ENCODE data around the gene KEAP1.

DNA sequence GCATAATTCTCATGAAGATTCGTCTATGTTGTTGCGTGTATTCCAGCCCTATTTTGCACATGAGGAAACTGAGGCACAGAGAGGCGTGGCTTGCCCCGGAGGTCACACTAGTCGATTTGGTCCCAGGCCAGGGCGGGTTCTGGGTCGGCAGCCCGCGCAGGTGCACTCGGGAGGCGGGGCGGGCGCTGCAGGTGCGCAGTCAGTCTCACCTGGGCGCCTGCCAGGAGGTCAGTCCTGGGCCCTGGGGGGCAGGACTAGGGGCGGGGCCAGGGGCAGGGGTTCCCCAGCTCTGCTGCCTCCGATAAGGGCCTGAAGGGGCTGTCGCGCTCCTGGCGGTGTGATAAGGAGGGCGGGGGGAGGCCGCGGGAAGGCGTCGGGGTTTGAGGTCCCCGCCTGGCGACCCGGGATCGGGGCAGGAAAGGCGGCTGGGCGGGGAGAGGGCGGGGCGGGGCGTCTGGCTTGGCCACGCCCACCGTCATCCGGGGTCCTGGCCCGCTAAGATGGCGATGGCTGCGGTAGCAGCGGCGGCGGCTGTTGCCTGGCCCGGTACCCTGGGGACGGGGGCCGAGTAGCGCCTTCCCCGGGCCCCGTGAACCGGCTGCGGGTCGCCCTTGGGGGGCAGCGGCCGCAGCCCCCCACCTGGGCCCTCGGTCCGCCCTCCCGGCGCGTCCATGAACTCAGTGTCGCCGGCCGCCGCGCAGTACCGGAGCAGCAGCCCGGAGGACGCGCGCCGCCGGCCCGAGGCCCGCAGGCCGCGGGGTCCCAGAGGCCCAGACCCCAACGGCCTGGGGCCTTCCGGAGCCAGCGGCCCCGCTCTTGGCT lies 40.5 kb upstream of the KEAP1 start, which contains the start of gene ATG4D:
- peak; percentile 73 to 90 for TF ChIP-seq POLR2A (IDR thresholded peaks at IDR 0.05)
- TF ChIP-seq, protein P1, sequence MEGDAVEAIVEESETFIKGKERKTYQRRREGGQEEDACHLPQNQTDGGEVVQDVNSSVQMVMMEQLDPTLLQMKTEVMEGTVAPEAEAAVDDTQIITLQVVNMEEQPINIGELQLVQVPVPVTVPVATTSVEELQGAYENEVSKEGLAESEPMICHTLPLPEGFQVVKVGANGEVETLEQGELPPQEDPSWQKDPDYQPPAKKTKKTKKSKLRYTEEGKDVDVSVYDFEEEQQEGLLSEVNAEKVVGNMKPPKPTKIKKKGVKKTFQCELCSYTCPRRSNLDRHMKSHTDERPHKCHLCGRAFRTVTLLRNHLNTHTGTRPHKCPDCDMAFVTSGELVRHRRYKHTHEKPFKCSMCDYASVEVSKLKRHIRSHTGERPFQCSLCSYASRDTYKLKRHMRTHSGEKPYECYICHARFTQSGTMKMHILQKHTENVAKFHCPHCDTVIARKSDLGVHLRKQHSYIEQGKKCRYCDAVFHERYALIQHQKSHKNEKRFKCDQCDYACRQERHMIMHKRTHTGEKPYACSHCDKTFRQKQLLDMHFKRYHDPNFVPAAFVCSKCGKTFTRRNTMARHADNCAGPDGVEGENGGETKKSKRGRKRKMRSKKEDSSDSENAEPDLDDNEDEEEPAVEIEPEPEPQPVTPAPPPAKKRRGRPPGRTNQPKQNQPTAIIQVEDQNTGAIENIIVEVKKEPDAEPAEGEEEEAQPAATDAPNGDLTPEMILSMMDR (IDR thresholded peaks at IDR 0.05): no peak

Measured in Peyer's patch (tissue), 4 donors.